GM18505 (cell line): ENCODE measurements around the gene ALX1.

Source experiments
- ATAC-seq: cut with Tn5 transposase; IDR thresholded peaks from one replicate; pipeline ENCODE4 v1.9.1; 2021; ENCODE audit not compliant: unreplicated experiment
- POLR2A ChIP-seq: IDR thresholded peaks from 4 replicates; pipeline ENCODE4 v1.6.1; 2011; ENCODE audit warnings: borderline replicate concordance; ENCODE audit not compliant: insufficient read depth, insufficient read length; ENCODE audit errors: extremely low read depth

Gene ALX1

DNA sequence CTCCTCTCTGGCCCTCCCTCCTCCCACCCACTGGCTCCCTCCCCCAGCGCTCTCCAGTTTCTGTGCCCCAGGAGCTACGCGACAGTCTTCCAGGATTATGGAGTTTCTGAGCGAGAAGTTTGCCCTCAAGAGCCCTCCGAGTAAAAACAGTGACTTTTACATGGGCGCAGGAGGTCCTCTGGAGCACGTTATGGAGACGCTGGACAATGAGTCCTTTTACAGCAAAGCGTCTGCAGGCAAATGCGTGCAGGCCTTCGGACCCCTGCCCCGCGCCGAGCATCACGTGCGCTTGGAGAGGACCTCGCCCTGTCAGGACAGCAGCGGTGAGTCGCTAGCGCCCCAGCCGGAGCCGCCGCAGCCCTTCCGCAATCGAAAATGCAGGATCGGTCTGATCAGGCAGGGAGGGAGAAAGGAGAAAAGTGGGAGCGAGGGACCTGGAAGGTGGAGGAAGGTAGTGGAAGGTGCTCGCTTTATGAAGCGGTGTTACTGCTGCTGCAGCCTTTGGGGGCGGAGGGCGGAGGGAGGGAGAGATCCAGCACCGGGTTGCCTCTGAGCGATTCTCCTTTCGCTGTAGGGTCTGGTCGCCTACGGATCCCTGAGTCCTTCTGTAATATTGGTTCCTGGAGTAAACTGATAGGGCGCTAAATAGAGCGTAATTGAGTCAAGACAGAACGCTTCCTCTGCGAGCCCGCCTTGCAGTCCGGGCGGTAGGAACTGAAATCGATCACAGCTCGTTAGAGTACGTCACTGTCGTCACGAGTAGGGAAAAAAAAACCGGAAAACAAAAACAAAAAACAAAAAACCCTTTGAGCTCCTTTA is at the start of gene ALX1:
TSS of gene ALX1 (plus strand) at position 56 of the 819 bp plus-strand sequence. CDS start at position 98, 42 bp downstream.
- peak; percentile 67 for ATAC-seq
- TF ChIP-seq POLR2A: no peak

DNA sequence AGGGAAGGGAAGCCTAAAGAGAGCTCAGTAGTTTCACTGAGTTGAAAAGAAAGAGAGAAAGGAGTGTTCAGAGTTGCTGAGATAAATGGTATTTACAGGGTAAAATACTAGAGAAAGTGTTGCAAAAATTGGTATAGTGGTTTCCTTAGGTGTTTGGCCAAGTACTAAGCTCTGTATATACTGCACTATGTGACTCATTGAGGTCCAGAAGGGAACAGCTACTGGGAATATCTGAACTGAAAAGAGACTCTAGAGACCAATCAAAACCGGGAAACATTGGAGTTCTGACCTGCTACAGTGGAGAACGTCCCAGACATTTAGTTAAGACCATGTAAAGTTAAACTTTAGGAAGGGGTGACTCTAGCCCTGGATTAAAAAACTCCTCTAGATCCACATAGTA is 42.7 kb upstream of the ALX1 start:
- no peak for ATAC-seq
- no peak for TF ChIP-seq POLR2A

DNA sequence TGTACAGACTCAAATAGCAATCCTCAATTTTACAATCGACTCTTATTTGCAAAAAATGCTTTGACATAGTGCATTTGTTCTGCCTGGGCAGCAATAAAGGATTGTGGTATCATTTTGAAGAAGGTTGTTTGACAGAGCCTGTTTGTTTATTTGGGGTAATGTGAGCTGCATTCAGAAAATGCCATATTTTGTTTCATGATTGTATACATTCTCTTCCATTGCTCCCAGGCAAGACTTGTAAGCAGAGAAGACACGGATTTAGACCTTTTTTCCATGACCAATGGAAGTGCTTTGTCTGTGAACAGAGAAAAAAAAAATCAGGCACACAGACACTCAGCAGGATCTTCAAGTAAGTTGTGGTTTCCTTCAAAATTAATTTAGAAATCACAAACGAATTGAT is 35.5 kb upstream of the ALX1 start:
- no peak for ATAC-seq
- no peak for TF ChIP-seq POLR2A

DNA sequence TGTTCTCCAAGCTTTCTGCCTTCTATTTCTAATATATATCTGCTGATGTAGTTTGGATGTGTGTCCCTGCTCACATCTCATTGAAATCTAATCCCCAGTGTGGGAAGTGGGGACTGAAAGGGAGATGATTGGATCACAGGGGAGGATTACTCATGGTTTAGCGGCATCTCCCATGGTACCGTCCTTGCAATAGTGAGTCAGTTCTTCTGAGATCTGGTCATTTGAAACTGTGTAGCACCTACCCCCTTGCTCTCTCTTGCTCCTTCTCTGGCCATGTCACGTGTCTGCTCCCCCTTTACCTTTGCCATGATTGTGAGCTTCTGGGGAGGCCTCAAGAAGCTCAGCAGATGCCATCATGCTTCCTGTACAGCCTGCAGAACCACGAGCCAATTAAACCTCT is 26.2 kb upstream of the ALX1 start:
- no peak for ATAC-seq
- no peak for TF ChIP-seq POLR2A

DNA sequence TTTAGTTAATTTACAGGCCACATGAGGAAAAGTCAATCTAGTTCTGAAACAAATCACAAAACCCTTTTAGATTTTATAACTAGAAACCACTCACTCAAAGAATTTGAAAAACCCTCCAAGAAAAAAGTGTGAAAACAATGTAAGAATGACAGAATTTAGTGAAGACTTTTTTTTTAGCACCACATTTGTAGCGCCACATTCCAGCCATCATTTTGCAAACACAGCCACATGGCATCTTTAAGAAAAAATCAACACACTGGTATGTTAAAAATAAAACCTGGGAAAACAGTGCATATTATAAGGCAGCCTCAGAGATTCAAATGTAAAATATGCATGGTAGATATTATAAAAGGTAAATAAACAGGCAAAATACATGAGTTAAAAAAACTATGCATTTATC is 22.3 kb upstream of the ALX1 start:
- ATAC-seq: no peak
- TF ChIP-seq POLR2A: no peak

DNA sequence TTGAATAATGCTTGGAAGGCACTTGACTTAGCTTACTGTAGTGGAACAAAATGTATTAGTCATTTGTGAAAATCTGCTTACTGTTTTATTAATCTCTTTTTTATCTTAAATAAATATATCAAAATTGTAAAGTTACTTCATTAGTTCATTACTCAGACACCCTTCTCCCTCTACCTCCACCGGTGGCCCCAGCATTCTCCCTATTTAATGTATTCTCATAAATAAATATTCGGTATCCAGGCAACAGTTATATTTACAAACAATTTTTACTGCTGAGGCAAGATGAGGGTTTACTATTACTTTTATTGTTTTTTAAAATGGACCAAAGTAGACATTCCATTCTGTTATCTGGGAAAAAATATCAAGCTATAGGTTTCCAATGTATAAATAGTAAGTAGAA is 19.6 kb upstream of the ALX1 start:
- no peak for ATAC-seq
- TF ChIP-seq POLR2A: no peak

DNA sequence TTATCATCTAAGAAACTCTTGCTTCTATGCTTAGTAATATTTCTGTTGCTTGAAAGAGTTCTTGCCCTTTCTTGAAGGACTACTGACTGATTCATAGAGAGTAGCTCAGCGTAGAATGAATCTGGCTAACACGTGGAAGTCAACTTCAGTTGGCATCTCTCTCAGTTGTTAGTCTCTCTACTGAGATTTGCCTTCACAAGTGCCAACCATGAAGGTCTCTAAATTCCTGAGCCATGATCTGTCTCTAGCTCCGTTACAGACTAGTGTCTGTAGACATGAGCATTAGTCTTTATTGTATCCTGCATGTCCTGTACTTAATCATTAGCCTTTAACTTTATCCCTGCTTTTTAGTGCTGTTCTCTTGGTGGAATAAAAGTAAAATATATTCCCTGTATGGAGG is 19.1 kb upstream of the ALX1 start:
- no peak for TF ChIP-seq POLR2A
- no peak for ATAC-seq

DNA sequence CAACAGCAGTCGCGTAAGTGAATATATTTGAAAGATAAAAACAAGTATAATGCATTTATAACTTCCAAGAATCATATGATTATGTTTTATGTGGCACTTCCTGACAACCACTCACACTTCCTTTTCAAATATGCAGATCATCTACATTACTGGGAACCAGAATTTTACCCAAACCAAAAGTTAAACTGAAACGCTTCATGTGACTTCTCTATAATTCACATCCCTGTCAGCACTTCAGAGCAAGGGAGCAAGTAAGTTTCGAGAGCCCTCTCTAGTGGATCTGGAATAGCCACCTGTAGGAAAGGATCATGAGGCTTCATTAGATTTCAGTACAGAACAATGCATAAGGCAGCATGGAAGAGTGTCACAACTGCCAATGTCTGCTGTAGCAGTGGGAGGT is 13.7 kb upstream of the ALX1 start:
- TF ChIP-seq POLR2A: no peak
- ATAC-seq: no peak

DNA sequence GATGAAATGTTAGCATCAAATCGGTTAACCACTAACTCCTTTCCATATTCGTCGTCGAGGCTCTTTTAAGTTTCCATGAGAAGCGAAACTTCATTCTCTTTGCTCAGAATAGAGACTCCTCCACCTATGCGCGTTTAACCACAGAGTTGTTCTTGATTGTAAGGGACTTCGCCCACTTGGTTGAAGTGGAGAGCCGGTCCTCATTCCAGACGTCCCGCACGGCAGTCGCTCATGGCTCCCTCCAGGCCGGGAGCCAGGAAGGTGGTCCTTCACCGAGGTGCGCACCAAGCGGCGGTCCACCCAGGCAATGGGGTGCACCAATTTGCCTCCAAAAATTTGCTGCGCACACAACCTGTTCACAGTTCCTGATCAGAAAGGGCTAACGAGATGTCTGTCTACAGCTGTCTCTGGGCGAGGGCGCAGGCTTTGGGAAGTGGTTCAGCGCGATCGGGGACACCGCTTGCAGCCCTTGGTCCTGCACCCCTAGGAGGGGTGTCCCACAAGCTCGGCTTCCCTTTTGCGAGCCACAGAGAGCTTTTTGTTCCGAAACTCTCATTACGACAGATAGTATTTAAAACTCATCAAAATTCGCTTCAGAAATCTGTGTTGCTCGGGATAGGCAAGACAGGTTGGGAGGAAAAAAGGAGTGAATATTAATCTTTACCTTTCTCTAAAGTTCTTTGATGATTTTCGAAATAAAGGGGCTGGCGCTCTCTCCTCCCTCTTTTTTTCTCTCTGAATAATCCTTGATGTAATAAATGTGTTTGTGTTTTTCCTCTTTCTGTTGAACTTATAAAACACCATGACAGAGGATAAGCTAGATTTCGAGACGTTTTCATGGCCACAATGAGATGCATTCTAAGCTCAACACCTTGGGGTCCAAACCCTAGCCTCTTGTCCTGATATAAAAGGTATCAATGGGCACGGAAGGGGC is 6.4 kb upstream of the ALX1 start:
- TF ChIP-seq POLR2A: no peak

DNA sequence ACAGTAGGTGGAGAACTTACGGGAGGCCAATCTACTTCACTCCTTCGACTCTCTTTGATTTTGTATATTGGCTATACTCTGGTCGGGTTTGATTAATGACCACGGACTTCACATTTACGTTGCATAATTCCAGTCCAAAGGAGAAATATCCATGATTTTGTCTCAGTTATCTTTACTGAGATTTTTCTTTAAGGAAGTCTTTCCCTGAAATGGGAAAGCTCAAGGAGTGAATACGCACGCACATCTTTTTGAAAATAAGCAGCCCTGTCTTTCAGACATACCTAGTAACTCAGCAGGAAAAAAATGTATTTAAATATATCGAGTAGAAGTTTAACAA is 5.7 kb upstream of the ALX1 start:
- no peak for ATAC-seq
- TF ChIP-seq POLR2A: no peak

More for the DNA sequence above, 6.4 kb upstream of the ALX1 start:
- no peak for ATAC-seq

DNA sequence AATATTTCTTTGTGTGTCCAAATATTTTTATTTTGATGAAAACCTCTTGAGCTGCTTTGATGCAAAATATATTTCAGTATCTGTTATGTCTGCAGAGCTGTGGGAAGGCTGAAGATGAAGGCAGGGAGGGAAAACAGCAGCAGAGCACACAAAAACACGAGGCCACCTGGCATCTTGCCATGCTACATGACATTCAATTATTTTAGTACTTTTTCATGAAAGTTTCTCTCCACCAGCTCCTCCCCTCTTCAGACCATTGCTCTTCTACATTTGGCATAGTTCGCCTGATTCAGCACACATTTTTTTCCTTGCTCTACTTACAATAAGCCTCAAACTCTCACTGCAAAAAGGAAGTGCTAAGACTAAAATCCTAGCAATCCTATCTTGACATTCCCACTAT is 4.6 kb upstream of the ALX1 start:
- no peak for ATAC-seq
- TF ChIP-seq POLR2A: no peak

DNA sequence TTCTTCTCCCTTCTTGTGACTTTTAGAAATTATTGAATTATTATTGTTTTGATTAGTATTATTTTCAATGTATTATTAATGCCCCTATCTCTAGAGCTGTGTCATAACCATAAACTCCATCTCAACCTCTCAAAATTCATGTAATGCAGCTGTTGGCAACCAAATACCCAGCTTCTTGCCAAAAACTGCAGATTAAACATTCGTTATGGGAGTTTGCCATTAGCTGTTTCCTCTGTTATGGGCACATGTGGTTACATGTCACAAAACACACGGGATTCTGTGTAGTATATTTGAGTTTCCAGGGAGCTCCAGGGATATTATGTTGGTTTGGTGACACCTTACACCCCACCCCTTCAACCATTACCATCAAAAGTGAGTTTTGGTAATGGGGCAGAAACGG is 2.8 kb upstream of the ALX1 start:
- ATAC-seq: no peak
- no peak for TF ChIP-seq POLR2A

DNA sequence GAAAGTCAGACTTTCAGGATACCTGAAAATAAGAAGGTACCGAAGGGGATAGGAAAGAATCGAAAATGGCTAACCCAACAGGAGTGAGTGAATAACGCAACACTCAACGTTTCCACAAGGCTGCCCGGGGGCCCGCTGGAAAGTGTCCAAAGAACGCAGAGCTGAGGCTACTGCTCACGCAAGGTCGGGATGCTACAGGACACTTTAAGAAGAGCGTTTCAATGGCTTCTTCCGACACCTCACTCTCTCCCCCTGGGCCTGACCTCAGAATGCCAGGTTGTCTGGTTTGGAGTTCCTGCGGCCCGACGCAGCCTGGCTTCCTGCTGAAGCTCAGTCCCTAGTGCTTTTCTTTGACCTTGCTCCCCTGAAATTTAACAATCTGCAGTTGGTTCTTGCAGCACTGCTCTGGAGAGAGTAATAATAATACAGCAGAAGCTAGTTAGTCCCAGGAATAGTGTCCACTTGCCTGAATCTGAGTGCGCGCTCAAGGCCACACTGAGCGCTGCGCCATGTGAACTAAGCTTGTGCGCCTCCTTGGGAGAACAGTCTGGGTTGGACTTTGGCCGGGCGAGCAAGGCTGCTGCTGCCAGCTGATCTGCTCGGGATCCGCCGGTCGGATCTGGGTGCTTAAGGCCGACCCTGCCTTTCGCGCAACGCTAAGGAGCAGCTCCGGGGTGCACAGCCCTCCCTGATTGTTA is 2.0 kb upstream of the ALX1 start:
- no peak for ATAC-seq

More for the DNA sequence above, 2.0 kb upstream of the ALX1 start:
- no peak for TF ChIP-seq POLR2A
